ENCODE results near the gene MEF2B. TPM values are rescaled to one million over a fixed set of nuclear protein-coding genes. Genes with fewer than 3 reads are reported as not detected.

MEF2B gene
- total RNA-seq, 1 donor from 2014 or later, result 2.8 TPM

- no peak overlapping the region for H3K4me3 Mint-ChIP-seq
- no peak for DNase-seq (ENCODE audit: low spot score in 2 of 2, unreplicated experiment in 2 of 2)
- no peaks in the 10 kb centered on the region for H3K27me3 Mint-ChIP-seq (ENCODE audit: low read depth)
- H3K27ac Mint-ChIP-seq, result no peak overlapping the region
- H3K9me3 Mint-ChIP-seq, result no peaks in the 10 kb centered on the region
- TF ChIP-seq CTCF (IDR thresholded peaks at IDR 0.05; ENCODE audit: unreplicated experiment), result no peak
- peaks cover 10% of the 10 kb centered on the region for H3K36me3 Mint-ChIP-seq
- H3K4me1 Mint-ChIP-seq, result peaks cover 3% of the 10 kb centered on the region
These were observed 71.9 kb downstream of the MEF2B start for GRCh38 chr19:19098084-19098702.

- Mint-ChIP-seq H3K9me3 (no peaks in the 10 kb centered on the region), H3K4me1 (peaks cover 3% of the 10 kb centered on the region), H3K4me3 (no peak overlapping the region), H3K27ac (no peak overlapping the region), H3K27me3 (ENCODE audit: low read depth) (no peaks in the 10 kb centered on the region), H3K36me3 (peaks cover 10% of the 10 kb centered on the region)
- no peak for TF ChIP-seq CTCF (IDR thresholded peaks at IDR 0.05; ENCODE audit: unreplicated experiment)
- no peak for DNase-seq (ENCODE audit: low spot score in 2 of 2, unreplicated experiment in 2 of 2)
These were observed 73.1 kb downstream of the MEF2B start for GRCh38 chr19:19096641-19097627.

GRCh38 chr19:19095691-19096090 is 74.4 kb downstream of the MEF2B start:
- H3K27me3 Mint-ChIP-seq (ENCODE audit: low read depth), result no peaks in the 10 kb centered on the region
- H3K4me3 Mint-ChIP-seq, result no peak overlapping the region

More at GRCh38 chr19:19095691-19096090, 74.4 kb downstream of the MEF2B start:
- Mint-ChIP-seq H3K9me3 (no peaks in the 10 kb centered on the region), H3K4me1 (peaks cover 3% of the 10 kb centered on the region), H3K36me3 (peaks cover 10% of the 10 kb centered on the region), H3K27ac (no peak overlapping the region)
- no peak for DNase-seq (ENCODE audit: low spot score in 2 of 2, unreplicated experiment in 2 of 2)
- no peak for TF ChIP-seq CTCF (IDR thresholded peaks at IDR 0.05; ENCODE audit: unreplicated experiment)

Other genes with a start within 250 kb of the MEF2B start
- 53.7 to 60.4 TPM (median 56.3 TPM) in 3 replicates for gene HOMER3, start 229.0 kb downstream of the MEF2B start, total RNA-seq
- gene SUGP2, start 136.7 kb downstream of the MEF2B start, total RNA-seq, result 137 to 152 TPM (median 140 TPM) in 3 replicates
- gene ARMC6, start 136.7 kb downstream of the MEF2B start, total RNA-seq, result 25.5 to 28.2 TPM (median 25.8 TPM) in 3 replicates
- gene SLC25A42, start 106.3 kb downstream of the MEF2B start, total RNA-seq, result 21.2 to 22.1 TPM (median 21.2 TPM) in 3 replicates
- 45.5 to 48.4 TPM (median 46.5 TPM) in 3 replicates for gene TMEM161A, start 31.8 kb downstream of the MEF2B start, total RNA-seq
- gene BORCS8, start 21.9 kb upstream of the MEF2B start, total RNA-seq, result 26.4 to 28.4 TPM (median 26.7 TPM) in 3 replicates
- gene RFXANK, start 22.0 kb upstream of the MEF2B start, total RNA-seq, result 90.4 to 93.6 TPM (median 92.0 TPM) in 3 replicates
- 9.4 to 11.8 TPM (median 10.1 TPM) in 3 replicates for gene NR2C2AP, start 33.2 kb upstream of the MEF2B start, total RNA-seq
- gene NCAN, start 41.7 kb upstream of the MEF2B start, total RNA-seq, result 0.02 to 0.29 TPM (median 0.07 TPM) in 3 replicates
- 3.5 to 5.7 TPM (median 4.0 TPM) in 3 replicates for gene TM6SF2, start 103.0 kb upstream of the MEF2B start, total RNA-seq
- gene SUGP1, start 150.2 kb upstream of the MEF2B start, total RNA-seq, result 70.2 to 77.2 TPM (median 74.9 TPM) in 3 replicates
- gene MAU2, start 150.6 kb upstream of the MEF2B start, total RNA-seq, result 93.0 to 107 TPM (median 94.7 TPM) in 3 replicates
- 112 to 113 TPM (median 113 TPM) in 3 replicates for gene GATAD2A, start 235.4 kb upstream of the MEF2B start, total RNA-seq

Measured in mesothelial cell of epicardium (in vitro differentiated cells).